ENCODE data around the gene RPL39.

RPL39 gene

DNA sequence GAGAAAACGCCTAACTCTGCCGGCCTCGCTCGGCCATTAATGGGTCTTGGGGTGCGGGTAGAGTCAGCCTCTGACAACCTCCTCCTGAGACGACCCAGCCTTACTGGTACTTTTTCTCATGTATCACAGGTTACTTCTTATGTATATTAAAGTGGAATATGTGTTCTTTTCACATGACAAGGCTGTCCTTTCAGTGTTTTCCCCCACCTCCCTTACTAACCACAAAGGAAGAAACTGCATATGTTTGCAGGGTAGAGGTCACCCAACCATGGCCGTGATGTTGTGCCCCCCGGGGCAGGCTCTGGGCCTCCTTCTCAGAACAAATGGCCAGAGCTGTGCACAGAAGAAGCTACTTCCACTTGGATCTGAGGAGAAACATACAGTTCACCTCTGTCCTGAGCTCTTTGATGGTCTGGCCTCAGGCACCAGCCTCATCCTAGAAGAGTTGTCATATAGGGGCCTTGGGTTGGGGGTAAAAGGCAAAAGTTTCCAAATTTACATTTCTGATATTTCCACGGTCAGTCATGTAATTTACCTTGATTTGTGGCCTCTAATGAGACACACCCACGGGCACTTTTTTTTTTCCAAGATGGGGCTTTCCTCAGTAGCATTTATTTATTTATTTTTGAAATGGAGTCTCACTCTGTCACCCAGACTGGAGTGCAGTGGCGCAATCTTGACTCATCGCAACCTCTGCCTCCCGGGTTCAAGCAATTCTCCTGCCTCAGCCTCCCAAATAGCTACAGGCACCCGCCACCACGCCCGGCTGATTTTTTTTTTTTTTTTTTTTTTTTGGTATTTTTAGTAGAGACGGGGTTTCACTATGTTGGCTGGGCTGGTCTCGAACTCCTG lies 31.2 kb downstream of the RPL39 start:
- H3K4me2 ChIP-seq (ENCODE audit: low read length) = no peak overlapping the region
- peaks cover 3% of the 10 kb centered on the region for H3K27me3 ChIP-seq (ENCODE audit: insufficient read depth, low read length, poor library complexity)
- no peak overlapping the region for H3K4me3 ChIP-seq (ENCODE audit: low read length)
- H3K4ac ChIP-seq (ENCODE audit: low read depth, low read length) = no peak overlapping the region
- H4K5ac ChIP-seq (ENCODE audit: low read length) = no peak overlapping the region
- no peak overlapping the region for H2BK5ac ChIP-seq (ENCODE audit: low read length)
- H3K23ac ChIP-seq (ENCODE audit: low read length) = no peak overlapping the region
- H3K79me2 ChIP-seq (ENCODE audit: control insufficient read depth, insufficient read depth, low read length) = no peaks in the 10 kb centered on the region
- no peak overlapping the region for H3K18ac ChIP-seq (ENCODE audit: low read length)
- no peak overlapping the region for H2BK15ac ChIP-seq (replicated peaks; ENCODE audit: low read depth)
- no peak overlapping the region for H3K27ac ChIP-seq (ENCODE audit: low read depth, low read length)
- H3K36me3 ChIP-seq (ENCODE audit: control insufficient read depth, insufficient read depth, low read length) = no peaks in the 10 kb centered on the region
- H4K8ac ChIP-seq (ENCODE audit: low read depth, low read length) = no peak overlapping the region
- no CpG with 5 or more reads among the region's 18 CpGs for WGBS (ENCODE audit: extremely low coverage, insufficient coverage, low lambda C conversion rate)
- no peak overlapping the region for H2BK120ac ChIP-seq (ENCODE audit: low read depth, low read length)
- H3K79me1 ChIP-seq (ENCODE audit: low read length) = no peaks in the 10 kb centered on the region
- H3K4me1 ChIP-seq (ENCODE audit: control insufficient read depth, low read depth, low read length) = no peaks in the 10 kb centered on the region
- H3K9ac ChIP-seq (ENCODE audit: low read length) = no peak overlapping the region
- H3K56ac ChIP-seq (ENCODE audit: low read length) = no peak overlapping the region
- DNase-seq = no peak
- H2AK5ac ChIP-seq (ENCODE audit: low read length) = no peak overlapping the region

- H2BK5ac ChIP-seq (ENCODE audit: low read length) = no peak overlapping the region
- no peaks in the 10 kb centered on the region for H3K79me1 ChIP-seq (ENCODE audit: low read length)
- H2AK5ac ChIP-seq (ENCODE audit: low read length) = no peak overlapping the region
- peak overlapping the region; percentile 50 for H3K4me2 ChIP-seq (ENCODE audit: low read length)
- no peak overlapping the region for H4K5ac ChIP-seq (ENCODE audit: low read length)
- H3K18ac ChIP-seq (ENCODE audit: low read length) = no peak overlapping the region
- peak overlapping the region; percentile 19 for H3K9ac ChIP-seq (ENCODE audit: low read length)
- no peak overlapping the region for H2BK120ac ChIP-seq (ENCODE audit: low read depth, low read length)
- H3K23ac ChIP-seq (ENCODE audit: low read length) = no peak overlapping the region
- no peaks in the 10 kb centered on the region for H3K4me1 ChIP-seq (ENCODE audit: control insufficient read depth, low read depth, low read length)
- WGBS (ENCODE audit: extremely low coverage, insufficient coverage, low lambda C conversion rate) = no CpG with 5 or more reads among the region's 44 CpGs
- no peak overlapping the region for H2BK15ac ChIP-seq (replicated peaks; ENCODE audit: low read depth)
- peak; percentile 12 for DNase-seq
- H3K56ac ChIP-seq (ENCODE audit: low read length) = peak overlapping the region; percentile 81
- H3K79me2 ChIP-seq (ENCODE audit: control insufficient read depth, insufficient read depth, low read length) = no peaks in the 10 kb centered on the region
- H3K4me3 ChIP-seq (ENCODE audit: low read length) = no peak overlapping the region
- no peaks in the 10 kb centered on the region for H3K36me3 ChIP-seq (ENCODE audit: control insufficient read depth, insufficient read depth, low read length)
- H3K27me3 ChIP-seq (ENCODE audit: insufficient read depth, low read length, poor library complexity) = peaks cover 3% of the 10 kb centered on the region
- H3K27ac ChIP-seq (ENCODE audit: low read depth, low read length) = no peak overlapping the region
- no peak overlapping the region for H4K8ac ChIP-seq (ENCODE audit: low read depth, low read length)
- no peak overlapping the region for H3K4ac ChIP-seq (ENCODE audit: low read depth, low read length)
These were observed 32.1 kb downstream of the RPL39 start for GRCh38 chrX:119759248-119759766.

GRCh38 chrX:119758731-119759247 lies 32.6 kb downstream of the RPL39 start:
- Histone ChIP-seq H3K4me1 (ENCODE audit: control insufficient read depth, low read depth, low read length) (no peaks in the 10 kb centered on the region), H2BK120ac (ENCODE audit: low read depth, low read length) (no peak overlapping the region), H3K36me3 (ENCODE audit: control insufficient read depth, insufficient read depth, low read length) (no peaks in the 10 kb centered on the region), H3K27me3 (ENCODE audit: insufficient read depth, low read length, poor library complexity) (peaks cover 3% of the 10 kb centered on the region), H3K27ac (ENCODE audit: low read depth, low read length) (no peak overlapping the region), H3K9ac (ENCODE audit: low read length) (peak overlapping the region; percentile 53), H2AK5ac (ENCODE audit: low read length) (no peak overlapping the region), H3K4ac (ENCODE audit: low read depth, low read length) (no peak overlapping the region), H2BK5ac (ENCODE audit: low read length) (no peak overlapping the region), H4K8ac (ENCODE audit: low read depth, low read length) (no peak overlapping the region), H3K56ac (ENCODE audit: low read length) (peak overlapping the region; percentile 81), H3K79me2 (ENCODE audit: control insufficient read depth, insufficient read depth, low read length) (no peaks in the 10 kb centered on the region), H3K4me2 (ENCODE audit: low read length) (peak overlapping the region; percentile 50), H2BK15ac (replicated peaks; ENCODE audit: low read depth) (no peak overlapping the region), H3K4me3 (ENCODE audit: low read length) (peak overlapping the region; percentile 17), H3K79me1 (ENCODE audit: low read length) (no peaks in the 10 kb centered on the region), H3K18ac (ENCODE audit: low read length) (no peak overlapping the region), H3K23ac (ENCODE audit: low read length) (no peak overlapping the region), H4K5ac (ENCODE audit: low read length) (no peak overlapping the region)
- WGBS (ENCODE audit: extremely low coverage, insufficient coverage, low lambda C conversion rate) = no CpG with 5 or more reads among the region's 54 CpGs
- DNase-seq = peak; percentile 22

DNA sequence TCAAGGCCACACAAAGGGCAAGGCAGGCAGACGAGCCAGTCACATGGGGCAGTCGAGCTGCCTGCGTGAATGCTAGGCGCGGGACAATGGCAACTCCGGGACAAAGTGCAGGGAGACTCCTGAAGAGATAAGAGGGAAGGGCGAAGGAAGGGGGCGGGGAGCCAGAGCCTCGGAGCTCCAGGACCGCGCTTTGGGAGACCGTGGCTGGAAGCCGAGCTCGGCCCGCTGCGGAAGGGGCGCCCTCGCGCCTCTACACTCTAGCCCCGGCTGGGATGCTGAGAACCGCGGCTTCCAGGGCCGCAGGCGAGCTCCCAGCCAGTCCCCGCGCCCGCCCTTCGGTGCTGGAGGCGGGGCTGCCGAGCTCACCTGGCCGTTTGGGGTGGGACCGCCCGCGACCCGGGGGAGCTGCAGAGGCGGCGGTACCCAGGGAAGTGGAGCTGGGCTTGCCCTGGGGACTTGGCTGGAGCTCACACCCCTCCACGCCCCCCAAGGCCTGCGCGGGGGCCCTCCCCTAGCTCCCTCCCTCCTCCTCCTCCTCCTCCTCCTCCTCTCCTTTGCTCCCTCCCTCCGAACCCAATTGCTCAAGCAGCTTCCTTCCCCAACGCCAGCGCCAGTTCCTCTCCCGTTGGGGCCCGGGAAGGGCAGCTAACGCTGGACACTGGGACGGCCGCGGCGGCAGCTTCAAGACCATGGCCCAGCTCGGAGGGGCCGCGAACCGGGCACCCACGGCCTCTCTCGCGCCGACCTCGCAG lies 33.3 kb downstream of the RPL39 start, which contains the start of gene SOWAHD:
Gene SOWAHD, plus strand, starts transcription at position 610 of the 752 bp plus-strand sequence. Its CDS starts 80 bp downstream, at position 690.
- Histone ChIP-seq H2BK5ac (ENCODE audit: low read length) (no peak within 1 kb of the TSS), H3K79me2 (ENCODE audit: control insufficient read depth, insufficient read depth, low read length) (no peaks in the 10 kb centered on the region), H3K4me3 (ENCODE audit: low read length) (peak within 1 kb of the TSS; percentile 17), H2BK120ac (ENCODE audit: low read depth, low read length) (no peak within 1 kb of the TSS), H3K56ac (ENCODE audit: low read length) (peak within 1 kb of the TSS; percentile 81), H3K9ac (ENCODE audit: low read length) (peak within 1 kb of the TSS; percentile 53), H3K36me3 (ENCODE audit: control insufficient read depth, insufficient read depth, low read length) (no peaks in the 10 kb centered on the region), H2AK5ac (ENCODE audit: low read length) (no peak within 1 kb of the TSS), H3K79me1 (ENCODE audit: low read length) (no peaks in the 10 kb centered on the region), H3K27ac (ENCODE audit: low read depth, low read length) (no peak within 1 kb of the TSS), H3K4me2 (ENCODE audit: low read length) (peak within 1 kb of the TSS; percentile 50), H3K27me3 (ENCODE audit: insufficient read depth, low read length, poor library complexity) (peaks cover 3% of the 10 kb centered on the region), H3K4ac (ENCODE audit: low read depth, low read length) (no peak within 1 kb of the TSS), H3K18ac (ENCODE audit: low read length) (no peak within 1 kb of the TSS), H2BK15ac (replicated peaks; ENCODE audit: low read depth) (no peak within 1 kb of the TSS), H3K23ac (ENCODE audit: low read length) (no peak within 1 kb of the TSS), H3K4me1 (ENCODE audit: control insufficient read depth, low read depth, low read length) (no peaks in the 10 kb centered on the region), H4K5ac (ENCODE audit: low read length) (no peak within 1 kb of the TSS), H4K8ac (ENCODE audit: low read depth, low read length) (no peak within 1 kb of the TSS)
- DNase-seq = peak; percentile 76
- WGBS (ENCODE audit: extremely low coverage, insufficient coverage, low lambda C conversion rate) = no CpG with 5 or more reads among the region's 59 CpGs

- H3K27me3 ChIP-seq (ENCODE audit: insufficient read depth, low read length, poor library complexity) = peaks cover 3% of the 10 kb centered on the region
- peak overlapping the region; percentile 53 for H3K9ac ChIP-seq (ENCODE audit: low read length)
- H3K27ac ChIP-seq (ENCODE audit: low read depth, low read length) = no peak overlapping the region
- no peaks in the 10 kb centered on the region for H3K4me1 ChIP-seq (ENCODE audit: control insufficient read depth, low read depth, low read length)
- H3K36me3 ChIP-seq (ENCODE audit: control insufficient read depth, insufficient read depth, low read length) = no peaks in the 10 kb centered on the region
- no peak overlapping the region for H3K4ac ChIP-seq (ENCODE audit: low read depth, low read length)
- no peak overlapping the region for H2BK15ac ChIP-seq (replicated peaks; ENCODE audit: low read depth)
- no peaks in the 10 kb centered on the region for H3K79me1 ChIP-seq (ENCODE audit: low read length)
- no peak overlapping the region for H4K8ac ChIP-seq (ENCODE audit: low read depth, low read length)
- peak overlapping the region; percentile 73 for H3K56ac ChIP-seq (ENCODE audit: low read length)
- no peak overlapping the region for H3K4me3 ChIP-seq (ENCODE audit: low read length)
- H3K18ac ChIP-seq (ENCODE audit: low read length) = no peak overlapping the region
- no CpG with 5 or more reads among the region's 12 CpGs for WGBS (ENCODE audit: extremely low coverage, insufficient coverage, low lambda C conversion rate)
- peak overlapping the region; percentile 30 for H3K4me2 ChIP-seq (ENCODE audit: low read length)
- no peak overlapping the region for H2AK5ac ChIP-seq (ENCODE audit: low read length)
- H4K5ac ChIP-seq (ENCODE audit: low read length) = no peak overlapping the region
- H3K23ac ChIP-seq (ENCODE audit: low read length) = no peak overlapping the region
- no peak overlapping the region for H2BK5ac ChIP-seq (ENCODE audit: low read length)
- DNase-seq = no peak
- H2BK120ac ChIP-seq (ENCODE audit: low read depth, low read length) = no peak overlapping the region
- H3K79me2 ChIP-seq (ENCODE audit: control insufficient read depth, insufficient read depth, low read length) = no peaks in the 10 kb centered on the region
These were observed 33.8 kb downstream of the RPL39 start for GRCh38 chrX:119757646-119757978.
